GM19324 (cell line): ENCODE data around the gene IER3.

ENCODE experiments used
- ATAC-seq: cut with Tn5 transposase; IDR thresholded peaks from one replicate; pipeline ENCODE4 v1.9.1; 2021; ENCODE audit warnings: mild to moderate bottlenecking, moderate library complexity; ENCODE audit not compliant: unreplicated experiment, low FRiP score

Gene IER3

GRCh38 chr6:30711758-30712380, 32.5 kb downstream of the IER3 start:
- no peak for ATAC-seq

DNA sequence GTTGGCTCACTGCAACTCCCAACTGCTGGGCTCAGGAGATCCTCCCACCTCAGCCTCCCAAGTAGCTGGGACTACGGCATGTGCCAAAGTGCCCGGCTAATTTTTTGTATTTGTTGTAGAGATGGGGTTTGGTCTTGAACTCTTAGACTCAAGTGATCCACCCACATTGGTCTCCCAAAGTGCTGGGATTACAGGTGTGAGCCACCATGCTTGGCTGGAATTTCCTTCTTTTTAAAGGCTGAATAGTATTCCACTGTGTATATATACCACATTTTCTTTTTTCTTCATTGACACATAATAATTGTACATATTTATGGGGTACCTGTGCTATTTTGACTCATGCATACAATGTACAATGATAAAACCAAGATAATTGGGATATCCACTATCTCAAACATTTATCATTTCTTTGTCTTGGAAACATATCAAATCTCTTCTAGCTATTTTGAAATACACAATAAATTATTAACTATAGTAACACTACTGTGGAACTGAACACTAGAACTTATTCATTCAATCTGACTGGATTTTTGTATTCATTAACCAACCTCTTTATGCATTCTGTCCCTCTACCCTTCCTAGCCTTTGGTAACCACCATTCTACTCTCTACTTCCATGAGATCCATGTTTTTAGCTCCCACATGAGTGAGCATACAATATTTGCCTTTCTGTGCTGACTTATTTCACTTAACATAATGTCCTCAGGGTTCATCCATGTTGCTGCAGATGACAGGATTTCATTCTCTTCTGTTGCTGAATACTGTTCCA, 35.1 kb downstream of the IER3 start:
- ATAC-seq: no peak

- no peak for ATAC-seq
Observed at GRCh38 chr6:30707281-30707850, 37.0 kb downstream of the IER3 start.

DNA sequence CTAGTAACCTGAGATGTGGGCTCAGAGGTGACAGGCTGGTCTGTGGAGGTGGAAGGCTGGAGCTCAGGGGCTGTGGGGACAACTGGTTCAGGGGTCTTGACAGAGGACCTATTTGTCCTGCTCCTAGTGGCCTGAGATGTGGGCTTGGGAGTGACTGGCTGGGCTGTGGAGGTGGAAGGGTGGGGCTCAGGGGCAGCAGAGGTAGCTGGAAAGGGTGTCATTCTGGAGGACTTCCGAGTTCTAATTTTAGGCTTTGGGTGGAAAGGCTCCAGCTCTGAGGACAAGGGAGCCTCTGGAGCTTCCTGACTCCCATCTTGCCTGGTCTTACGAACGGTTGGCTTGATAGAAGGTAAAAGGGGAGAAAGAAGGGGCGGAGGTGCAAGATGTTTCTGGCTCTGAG, 38.7 kb downstream of the IER3 start:
- ATAC-seq: no peak

GRCh38 chr6:30703821-30704220, 40.5 kb downstream of the IER3 start:
- ATAC-seq: no peak

DNA sequence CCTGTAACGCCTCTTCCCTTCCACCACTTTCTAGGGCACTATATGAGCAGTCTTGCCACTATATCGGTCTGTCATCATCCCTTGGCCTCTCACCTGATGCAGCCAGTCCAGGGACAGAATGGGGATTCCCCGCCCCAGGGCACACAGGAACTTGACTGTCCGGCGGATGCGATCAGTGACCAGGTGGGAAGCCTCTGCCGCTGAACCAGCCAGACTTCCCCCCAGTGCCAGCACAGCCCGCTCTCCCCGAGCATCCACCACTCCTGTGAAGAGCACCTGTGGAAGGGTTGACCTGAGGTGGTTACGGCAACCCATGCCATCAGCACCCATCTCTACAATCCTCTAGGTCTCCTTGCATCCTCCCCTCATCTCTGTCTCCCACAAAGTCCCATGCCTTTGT, 41.3 kb downstream of the IER3 start:
- no peak for ATAC-seq

DNA sequence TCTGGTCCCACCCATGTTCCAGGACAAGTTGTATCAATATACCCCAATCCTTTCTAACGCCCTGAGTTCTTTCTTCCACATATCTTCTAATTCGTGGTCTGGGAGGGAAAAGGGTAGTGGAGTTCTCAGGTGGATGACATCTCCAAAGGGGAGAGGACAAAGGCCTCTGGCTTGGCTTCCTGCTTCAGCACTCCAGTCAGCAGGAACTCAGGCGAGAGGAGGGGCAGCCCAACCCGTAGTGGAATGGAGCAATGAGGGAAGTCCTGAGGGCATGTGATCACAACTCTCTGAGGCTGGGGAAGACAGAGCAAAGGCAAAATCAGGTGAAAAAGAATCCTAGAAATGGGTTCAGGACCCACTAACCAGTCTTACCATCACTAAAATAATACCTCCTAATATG, 44.0 kb downstream of the IER3 start:
- no peak for ATAC-seq

GRCh38 chr6:30696432-30696831, 47.9 kb downstream of the IER3 start:
- ATAC-seq: no peak
